GM19193 (cell line): Measurements from ENCODE around the gene GSAP.

Experiments used
- POLR2A ChIP-seq: IDR thresholded peaks from 4 replicates; pipeline ENCODE4 v1.6.1; 2011; ENCODE audit not compliant: insufficient read depth, insufficient read length; ENCODE audit errors: extremely low read depth

GSAP gene

DNA sequence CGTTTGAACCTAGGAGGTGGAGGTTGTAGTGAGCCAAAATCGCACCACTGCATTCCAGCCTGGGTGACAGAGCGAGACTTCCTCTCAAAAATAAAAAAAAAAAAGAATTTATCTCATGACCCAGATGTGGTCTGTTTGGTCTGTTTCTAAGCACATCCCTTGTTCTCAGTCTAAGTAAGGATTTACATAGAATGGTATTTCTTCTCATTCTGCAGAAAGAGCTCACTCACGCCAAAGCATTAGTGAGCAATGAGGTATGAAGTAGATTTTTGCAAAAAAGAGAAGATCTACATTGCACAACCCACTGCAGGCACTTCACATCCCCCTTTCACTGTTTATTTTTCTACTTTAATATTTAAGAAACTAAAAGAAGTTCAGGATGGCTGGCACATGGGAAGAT lies 140.0 kb downstream of the GSAP start:
- no peak for TF ChIP-seq POLR2A

DNA sequence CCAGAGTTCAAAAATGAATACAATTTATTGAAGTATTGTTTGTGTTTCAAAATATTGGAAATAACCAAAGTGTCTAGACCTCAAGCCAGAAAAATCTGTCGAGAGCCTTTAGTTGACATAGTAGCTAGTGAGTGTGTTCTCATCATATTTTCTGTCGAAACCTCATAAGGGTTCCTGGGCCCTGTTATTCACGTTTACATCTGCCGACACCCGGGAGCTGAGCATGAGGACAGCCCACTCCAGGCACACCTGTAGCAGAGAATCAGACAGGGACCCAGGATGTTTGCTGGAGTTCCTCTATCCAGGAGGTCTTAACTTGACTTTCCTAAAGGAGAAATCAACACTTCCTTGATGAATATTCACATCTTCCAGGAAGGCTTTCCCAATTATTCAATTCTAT lies 144.4 kb downstream of the GSAP start:
- no peak for TF ChIP-seq POLR2A

GRCh38 chr7:77270094-77270480 lies 146.1 kb downstream of the GSAP start:
- TF ChIP-seq POLR2A = no peak

GRCh38 chr7:77269360-77270093 lies 146.6 kb downstream of the GSAP start:
- TF ChIP-seq POLR2A = no peak

DNA sequence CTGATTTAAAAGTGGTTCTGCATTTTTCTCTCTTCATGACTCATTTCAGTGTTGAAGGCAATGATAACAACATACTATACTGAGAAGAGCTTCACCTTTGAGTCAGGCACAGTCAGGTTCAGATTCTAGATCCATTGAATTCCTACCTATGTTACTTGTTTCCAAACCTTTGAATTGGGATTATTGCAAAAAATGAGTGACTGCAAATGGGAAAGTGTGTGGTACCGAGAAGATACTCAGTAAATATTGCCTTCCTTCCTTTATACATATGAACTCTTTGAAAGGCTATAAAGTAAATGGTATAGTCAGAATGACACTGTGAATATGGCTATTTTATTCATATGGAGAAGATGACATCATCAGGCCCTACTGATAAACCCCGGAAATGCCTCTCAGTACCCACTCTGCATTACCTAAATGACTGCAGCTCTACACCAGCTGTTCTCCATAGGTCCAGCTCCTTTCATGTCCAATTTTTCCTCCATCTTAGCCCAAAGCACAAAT lies 149.8 kb downstream of the GSAP start:
- TF ChIP-seq POLR2A = no peak

DNA sequence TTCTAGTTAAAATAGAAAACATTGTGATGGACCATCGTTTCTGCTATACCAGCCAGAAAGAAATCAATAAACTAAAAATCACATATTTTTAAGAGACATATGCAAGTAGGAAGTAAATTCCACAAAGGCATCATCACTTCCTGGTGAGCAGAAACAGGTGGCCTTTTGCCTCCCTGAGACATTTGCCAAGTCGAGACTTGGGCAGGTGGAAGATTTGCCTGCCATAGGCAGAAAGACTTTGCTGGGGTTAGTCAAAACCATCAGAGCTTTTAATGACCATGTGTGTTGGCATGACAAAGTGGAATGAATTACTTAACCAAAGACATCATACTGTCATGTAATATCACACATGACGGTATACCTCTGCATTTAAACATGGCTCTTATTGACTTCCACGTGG lies 150.5 kb downstream of the GSAP start:
- no peak for TF ChIP-seq POLR2A

DNA sequence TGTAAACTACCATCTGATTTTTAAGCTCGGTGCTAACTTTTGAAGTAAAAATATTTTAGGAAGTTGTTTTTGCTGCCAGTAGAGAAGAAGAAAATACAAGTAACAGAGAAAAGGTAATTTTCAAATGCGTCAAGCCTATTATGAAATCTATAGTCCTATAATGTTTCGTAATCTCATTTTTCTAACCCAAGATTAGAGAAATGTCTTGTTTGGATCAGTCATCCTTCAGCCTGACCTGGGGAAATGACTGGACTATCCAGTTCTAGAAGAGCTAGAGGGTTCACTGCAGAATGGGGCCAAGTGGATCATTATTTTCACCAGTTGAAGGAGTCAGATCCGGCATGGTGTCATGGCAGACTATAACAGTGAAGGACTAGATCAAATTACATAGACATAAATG lies 153.8 kb downstream of the GSAP start:
- TF ChIP-seq POLR2A = no peak
